HL-60/S4 treated with phorbol 12-myristate 13-acetate at 8.2 ng/mL for 4 days and 3 days (cell line): ENCODE measurements around the gene PSORS1C2.
"Not testable (repeated sequence)": the region's sequence is repeated elsewhere in the genome, so short reads cannot be mapped to it uniquely, and the experiment has no call there.

Experiments used
- in situ Hi-C: fragments of 300-500 bp; cut with MboI; formaldehyde crosslinking; loops from 2 replicates; pipeline ENCODE4 v1.15.0; 2022; ENCODE audit warnings: low sequenced_read_pairs

Gene PSORS1C2

DNA sequence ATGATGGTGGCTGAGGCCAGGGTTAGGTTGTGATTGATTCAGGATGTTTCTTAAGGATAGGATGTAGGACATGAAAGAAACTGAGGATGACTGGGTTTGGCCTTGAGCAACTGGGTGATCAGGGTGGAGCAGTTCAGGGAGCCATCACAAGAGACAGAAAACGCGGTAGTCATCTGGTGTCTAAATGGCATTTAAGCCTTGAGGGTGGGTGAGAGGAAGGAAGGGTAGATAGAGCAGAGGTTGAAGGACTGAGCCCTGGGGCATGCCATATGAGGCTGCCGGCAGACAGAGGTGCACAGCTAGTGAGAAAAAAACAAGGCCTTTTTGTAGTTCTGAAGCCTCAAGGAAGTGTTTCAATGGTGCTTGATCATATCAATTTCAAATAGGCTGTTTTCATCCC, 29.7 kb upstream of the PSORS1C2 start:
- in situ Hi-C loops: no loop called here

DNA sequence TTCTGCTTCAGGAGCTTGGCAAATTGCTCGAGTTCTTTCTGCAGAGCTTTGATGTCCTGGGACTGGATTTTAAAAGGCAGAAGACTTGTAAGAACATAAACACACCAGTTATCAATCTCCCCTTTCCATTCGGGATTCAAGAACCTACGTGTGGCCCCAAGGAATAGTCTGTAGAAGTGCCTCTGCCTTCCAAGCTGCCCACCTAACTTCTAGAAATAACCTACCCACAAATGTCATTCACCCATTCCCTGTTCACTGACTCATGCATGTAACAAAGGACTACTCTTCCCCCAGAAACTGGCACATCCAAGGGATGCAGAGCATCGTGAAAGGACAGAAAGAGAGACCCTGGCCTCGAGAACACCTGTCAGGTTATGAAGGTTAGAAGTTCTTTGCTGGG, 27.1 kb upstream of the PSORS1C2 start:
- in situ Hi-C loops: no loop called here

DNA sequence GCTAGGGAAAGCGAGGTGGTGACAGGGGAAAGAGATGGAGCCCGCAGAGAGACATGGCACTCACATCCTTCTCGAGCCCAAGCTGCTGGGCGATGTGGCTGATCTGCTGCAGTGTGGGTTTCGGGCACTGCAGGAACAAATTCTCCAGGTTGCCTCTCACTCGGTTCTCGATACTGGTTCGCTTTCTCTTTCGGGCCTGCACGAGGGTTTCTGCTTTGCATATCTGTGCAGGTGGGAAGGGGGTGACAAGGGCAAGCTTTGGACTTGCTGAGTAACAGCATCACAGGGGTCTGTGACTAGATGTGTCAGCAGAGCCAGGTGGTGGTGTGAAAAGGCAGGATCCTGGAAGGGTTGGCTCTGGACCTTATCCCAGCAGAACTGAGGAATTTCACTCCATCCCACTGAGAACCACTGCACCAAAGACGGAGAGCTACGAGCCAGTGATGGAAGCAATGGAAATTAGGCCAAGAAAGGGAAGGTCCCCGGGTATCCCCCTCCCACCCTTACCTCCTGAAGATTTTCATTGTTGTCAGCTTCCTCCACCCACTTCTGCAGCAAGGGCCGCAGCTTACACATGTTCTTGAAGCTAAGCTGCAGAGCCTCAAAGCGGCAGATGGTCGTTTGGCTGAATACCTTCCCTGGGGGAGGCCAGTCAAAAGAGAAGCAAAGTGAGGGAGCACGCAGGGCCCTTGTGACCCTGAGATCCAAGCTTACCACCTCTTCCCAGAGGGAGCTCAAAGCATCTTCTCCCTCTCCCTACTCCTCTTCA, 26.4 kb upstream of the PSORS1C2 start:
- in situ Hi-C loops: not testable (repeated sequence)

DNA sequence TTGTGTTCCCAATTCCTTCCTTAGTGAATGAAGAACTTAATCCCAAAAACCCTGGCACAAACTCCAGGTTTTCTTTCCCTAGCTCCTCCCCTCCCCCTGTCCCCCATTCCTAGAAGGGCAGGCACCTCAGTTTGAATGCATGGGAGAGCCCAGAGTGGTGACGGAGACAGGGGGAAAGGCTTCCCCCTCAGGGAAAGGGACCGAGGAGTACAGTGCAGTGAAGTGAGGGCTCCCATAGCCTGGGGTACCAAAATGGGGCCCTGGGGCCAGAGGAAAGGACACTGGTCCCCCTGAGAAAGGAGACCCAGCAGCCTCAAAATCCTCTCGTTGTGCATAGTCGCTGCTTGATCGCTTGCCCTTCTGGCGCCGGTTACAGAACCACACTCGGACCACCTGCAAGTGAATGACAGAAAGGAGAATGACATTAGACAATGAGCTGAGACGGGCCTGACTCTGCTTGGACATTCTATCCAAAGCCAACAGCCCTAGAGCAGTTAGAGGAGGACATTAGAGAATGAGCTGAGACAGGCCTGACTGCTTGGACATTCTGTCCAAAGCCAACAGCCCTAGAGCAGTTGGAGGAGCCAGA, 25.7 kb upstream of the PSORS1C2 start:
- in situ Hi-C loops: not testable (repeated sequence)

DNA sequence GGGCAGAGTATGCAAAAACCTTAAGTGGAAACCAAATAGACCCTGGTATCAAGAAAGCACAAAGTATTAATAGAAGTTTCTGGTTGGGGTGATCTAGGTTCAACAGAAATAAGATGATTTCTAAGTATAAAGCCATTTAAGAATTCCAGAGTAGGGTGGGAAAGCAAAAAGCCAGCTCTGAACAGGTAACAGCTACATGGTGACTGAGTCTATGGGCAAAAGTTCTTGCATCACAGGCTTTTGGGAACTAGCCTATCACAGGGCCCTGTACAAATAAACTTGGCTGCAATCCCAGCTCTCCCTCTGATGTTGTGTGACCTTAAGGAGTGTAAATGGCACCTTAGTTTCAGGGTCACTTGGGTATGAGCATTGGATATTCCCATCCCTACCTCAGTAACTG, 25.1 kb upstream of the PSORS1C2 start:
- in situ Hi-C loops: no loop called here

DNA sequence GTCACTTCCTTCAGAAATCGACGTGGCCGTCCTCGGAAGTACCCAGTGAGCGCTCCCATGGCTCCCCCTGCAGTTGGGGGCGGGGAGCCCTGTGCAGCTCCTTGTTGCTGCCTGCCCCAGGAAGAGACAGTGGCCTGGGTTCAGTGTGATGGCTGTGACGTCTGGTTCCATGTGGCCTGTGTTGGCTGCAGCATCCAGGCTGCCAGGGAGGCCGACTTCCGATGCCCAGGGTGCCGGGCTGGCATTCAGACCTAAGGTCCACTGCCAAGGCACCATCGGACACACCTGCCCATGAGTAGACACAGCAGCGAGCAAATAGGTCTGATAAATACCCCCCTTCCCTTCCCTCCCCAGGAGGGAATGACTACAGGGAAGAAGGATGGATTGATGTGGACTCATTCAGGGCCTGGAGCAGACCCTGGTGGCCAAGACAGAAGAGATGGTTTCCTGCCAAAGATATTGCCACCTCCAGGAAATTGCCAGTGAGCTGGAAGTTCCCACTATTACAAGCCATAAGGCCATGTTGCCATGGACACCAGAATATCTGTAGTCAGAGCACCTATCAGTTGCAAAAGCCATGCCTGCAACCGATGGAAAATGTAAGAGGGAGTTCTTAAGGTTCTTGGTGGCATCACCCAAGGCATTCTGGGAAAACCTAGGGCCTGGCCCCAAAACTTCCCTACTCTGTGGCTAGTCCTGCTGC, 23.7 kb upstream of the PSORS1C2 start:
- in situ Hi-C loops: no loop called here

DNA sequence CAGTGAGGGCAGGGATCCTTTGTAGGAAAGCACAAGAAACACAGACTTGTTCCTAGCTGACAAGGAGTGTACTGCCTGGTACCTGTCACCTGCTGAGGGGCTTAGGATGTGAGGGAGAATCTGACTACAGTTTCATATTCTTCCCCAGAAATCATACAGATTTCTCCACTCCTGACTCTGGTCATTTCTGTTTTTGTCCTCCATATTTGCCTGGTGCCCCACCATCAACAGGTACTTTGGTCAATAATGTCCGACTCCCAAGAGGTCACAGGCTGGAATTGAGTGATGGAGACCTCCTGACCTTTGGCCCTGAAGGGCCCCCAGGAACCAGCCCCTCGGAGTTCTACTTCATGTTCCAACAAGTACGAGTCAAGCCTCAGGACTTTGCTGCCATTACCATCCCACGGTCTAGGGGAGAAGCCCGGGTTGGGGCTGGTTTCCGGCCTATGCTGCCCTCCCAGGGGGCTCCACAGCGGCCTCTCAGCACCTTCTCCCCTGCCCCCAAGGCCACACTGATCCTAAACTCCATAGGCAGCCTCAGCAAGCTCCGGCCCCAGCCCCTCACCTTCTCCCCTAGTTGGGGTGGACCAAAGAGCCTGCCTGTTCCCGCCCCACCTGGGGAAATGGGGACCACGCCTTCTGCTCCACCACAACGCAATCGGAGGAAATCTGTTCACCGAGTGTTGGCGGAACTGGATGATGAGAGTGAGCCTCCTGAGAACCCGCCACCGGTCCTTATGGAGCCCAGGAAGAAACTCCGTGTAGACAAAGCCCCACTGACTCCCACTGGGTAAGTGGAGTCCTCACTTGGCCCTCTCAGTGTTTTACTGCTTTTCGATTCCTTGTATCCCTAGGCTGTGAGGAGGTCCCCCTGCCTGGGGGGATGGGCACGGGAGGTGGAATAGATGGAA, 22.6 kb upstream of the PSORS1C2 start:
- in situ Hi-C loops: no loop called here

DNA sequence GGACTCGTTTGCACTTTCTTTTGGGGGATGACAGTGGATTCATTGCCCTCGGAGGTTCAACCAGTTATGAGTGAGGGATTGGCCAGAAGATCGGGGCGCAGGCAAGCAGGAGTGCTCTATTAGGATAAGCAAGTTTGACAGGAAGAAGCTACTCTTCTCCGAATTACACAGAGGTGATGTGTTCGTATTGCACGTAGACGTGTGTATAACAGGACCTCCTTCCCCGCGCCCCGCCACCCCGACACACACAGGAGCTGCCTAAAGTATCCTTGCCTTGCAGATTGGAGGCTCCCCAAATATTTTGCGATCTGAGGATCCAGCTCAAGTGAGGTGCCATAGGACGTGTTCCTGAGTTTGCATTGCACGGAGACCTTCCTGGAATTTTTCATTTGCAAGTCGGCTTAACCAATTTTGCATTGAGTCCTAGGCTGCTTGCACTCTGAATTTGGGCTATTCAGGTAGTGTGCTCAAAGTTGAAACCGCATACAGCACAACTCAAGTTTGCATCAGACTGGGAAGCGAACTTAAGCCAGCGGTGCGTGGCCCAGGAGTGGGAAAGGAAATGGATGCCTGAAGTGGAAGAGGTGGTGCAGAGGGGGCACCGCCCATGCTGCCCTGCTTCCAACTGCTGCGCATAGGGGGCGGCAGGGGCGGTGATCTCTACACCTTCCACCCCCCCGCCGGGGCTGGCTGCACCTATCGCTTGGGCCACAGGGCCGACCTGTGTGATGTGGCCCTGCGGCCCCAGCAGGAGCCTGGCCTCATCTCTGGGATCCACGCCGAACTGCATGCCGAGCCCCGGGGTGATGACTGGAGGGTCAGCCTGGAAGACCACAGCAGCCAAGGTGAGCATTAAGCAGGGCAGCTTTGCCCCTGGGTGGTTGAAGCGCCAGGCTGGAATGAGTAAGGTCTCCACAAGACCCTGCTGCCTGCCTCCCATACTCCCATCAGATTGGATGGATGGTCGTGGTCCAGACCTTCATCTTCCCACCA, 20.3 kb upstream of the PSORS1C2 start:
- in situ Hi-C loops: no loop called here

DNA sequence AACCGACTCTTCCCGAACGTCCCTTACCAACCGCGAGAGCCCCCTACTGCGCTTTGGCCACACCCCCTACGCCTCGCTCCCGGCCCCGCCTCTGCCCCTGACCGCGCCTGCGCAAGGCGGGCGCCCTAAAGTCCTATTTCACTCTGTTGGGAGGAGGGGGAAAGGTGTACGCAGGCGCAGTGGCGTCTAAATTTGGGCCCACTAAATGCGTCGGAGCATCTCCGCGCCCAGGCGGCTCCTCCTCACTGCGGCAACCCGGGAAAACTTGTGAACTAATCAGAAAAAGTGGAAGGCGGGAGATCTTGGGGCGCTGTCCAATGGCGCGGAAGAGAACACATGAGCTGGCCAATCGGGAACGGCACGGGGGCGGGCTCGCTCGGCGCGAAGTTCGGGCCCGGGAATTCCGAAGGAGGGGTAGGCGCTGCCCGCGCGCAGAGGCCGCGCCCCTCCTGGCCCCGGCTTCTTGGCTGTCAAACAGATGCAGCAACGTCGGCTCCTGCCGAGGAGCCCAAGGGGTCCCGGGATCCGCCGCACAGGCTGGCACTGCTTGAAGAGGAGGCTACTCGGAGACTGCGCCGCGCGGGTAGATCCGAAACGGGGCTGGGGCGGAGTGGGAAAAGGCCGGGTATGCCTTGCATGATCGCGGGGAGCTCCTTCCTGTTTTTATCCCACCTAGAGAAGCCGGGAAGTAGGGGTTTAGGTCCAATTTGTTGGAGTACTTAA, 19.4 kb upstream of the PSORS1C2 start, which contains the start of gene TCF19:
TSS of gene TCF19 (plus strand) at position 450 of the 723 bp plus-strand sequence. CDS start 881 bp downstream, outside the sequence.
- in situ Hi-C loops: no loop called here

DNA sequence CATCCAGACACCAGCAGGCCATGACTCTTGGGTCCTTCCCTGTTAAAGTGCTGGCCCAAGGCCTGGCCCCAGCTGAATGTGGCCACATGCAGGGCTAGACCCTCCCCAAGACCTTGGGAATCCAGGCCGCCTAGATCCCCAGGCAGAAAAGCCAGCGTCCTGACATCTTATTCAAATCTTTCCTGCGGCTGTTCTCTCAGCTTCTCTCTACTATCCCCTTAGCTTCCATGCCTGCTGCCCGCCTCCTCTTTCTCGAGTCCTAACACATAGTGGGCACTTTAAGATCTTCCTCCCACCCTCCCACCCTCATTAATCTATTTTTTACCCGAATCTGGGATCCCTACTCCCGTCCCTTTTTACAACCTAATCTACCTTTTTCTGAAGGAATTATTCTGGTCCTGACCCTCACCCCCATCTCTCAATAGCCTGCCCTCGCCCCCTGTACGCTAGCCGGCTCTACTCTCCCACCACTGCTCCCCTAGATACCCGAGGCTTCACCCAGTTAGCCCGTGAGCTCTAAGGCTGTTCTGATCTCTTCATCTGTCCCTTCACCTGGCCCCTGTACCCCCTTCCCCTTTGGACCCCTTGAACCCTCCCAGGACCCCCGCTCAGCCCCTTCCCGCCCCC, 18.8 kb upstream of the PSORS1C2 start, which contains the start of gene CCHCR1:
TSS of gene CCHCR1 (minus strand) at position 290 of the 627 bp plus-strand sequence. CDS start at position 88, 202 bp downstream.
- in situ Hi-C loops: no loop called here

DNA sequence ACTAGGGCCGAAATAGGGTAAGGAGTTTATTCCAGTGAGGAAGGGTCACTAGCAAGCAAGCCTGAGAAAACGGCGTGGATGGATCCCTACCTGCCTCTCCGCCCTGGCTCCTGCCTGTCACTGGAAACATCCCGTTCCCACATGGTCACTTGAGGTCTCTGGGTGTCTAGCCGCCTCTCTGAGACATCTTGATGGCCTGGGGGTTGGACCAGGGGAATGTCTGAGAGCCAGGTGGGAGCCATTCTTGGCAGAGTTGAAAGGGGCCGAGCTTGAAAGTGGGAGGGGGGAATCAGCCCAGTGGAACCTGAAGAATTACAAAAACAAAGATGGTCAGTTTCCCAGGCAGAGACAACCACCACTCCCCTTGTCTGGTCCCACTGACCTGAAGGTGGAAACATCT, 17.8 kb upstream of the PSORS1C2 start:
- in situ Hi-C loops: no loop called here

DNA sequence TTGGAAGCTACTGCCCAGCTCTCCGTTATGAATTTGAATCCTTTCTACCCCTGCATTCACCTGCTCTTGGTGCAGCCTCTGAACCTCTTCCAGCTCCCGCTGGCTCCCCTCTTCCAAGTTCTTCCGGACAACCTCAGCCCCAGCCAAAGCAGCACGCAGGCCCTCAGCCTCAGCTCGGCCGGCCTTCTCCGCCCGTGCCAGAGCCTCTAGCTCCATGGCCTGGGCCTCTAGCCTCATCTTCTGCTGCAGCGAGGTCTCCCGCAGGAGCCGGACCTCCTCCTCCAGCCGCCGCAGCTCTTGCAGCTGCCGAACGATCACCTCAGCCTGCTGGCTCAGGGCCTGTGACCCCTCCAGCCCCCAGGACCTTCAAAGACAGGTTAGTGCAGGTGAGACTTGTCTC, 15.6 kb upstream of the PSORS1C2 start:
- in situ Hi-C loops: no loop called here

DNA sequence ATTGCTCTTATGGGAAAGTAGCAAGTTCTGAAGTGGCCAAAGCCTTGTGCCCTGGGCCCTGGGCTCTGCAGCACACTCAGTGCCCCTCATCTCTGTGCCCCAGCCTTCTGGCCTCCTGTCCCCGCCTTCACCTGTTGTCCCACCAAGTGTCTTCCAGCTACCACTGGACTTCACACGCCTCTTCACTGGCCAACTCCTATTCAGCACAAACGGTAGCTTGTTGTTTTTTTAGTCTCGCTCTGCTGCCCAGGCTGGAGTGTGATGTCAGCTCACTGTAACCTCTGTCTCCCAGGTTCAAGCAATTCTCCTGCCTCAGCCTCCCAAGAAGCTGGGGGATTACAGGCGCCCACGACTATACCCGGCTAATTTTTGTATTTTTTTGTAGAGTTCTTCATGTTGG, 13.9 kb upstream of the PSORS1C2 start:
- in situ Hi-C loops: no loop called here

DNA sequence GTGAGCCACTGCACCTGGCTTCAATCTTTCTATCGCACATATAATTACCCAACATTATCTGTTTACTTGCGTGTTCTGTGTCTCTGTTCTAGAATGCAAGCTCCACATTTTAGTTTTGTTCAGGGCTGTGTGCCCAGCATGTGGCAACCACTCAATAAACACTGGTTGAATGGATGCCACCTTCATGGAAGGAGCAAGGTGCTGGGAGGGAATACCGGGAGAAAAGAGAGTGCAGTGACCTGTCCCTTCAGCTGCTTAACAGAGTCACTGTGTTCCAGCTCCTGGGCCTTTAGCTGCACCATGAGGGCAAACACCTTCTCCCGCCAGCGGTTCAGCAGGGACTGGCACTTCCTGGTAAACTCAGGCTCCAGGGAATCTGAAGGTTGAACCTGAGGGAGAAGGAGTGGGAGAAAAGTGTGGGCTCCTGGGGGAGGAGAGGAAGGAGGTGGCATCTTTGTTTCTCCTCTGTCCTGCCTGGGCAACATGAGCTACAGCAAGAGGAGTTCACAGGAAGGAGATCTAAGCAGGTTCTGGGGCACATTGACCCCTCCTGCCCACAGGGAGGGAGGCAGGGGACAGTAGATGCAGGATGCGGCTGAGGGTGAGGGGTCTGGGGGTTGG, 11.1 kb upstream of the PSORS1C2 start:
- in situ Hi-C loops: no loop called here

DNA sequence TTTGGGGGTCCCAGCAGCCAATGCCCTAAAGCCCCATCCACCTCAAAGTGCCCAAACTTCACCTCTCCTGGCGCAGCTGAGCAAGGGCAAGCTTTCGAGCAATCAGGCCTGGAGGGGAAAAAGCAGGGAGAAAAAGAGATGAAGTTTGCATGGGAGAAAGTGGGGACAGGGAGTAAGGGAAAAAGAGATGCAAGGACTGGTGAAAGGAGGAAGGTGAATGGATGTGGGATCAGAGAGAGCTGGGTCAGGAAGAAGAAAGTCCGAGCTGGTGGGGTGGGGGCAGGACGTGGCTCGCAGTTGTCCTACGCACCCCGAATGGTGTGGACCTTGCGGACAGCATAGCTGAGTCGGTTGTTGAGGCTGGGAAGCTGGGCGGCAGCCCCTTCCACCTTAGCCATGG, 6.5 kb upstream of the PSORS1C2 start:
- in situ Hi-C loops: no loop called here

DNA sequence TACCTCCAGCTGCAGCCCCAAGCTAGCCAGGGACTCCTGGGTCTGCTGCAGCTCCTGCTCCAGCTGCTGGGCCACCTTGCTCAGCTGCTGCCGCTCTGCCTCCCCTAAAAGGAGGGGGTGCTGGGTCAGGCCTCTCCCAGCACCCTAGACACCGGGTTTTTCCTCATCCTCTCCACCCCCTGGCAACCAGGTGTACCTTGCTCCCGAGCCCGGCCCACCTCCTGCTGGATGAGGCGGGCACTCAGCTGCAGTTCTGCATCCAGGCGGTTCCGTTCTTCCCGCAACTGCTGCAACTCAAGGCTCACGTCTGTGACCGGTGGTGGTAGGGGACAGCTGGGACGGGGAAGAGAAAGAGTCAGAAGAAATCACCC, 6.1 kb upstream of the PSORS1C2 start:
- in situ Hi-C loops: no loop called here

DNA sequence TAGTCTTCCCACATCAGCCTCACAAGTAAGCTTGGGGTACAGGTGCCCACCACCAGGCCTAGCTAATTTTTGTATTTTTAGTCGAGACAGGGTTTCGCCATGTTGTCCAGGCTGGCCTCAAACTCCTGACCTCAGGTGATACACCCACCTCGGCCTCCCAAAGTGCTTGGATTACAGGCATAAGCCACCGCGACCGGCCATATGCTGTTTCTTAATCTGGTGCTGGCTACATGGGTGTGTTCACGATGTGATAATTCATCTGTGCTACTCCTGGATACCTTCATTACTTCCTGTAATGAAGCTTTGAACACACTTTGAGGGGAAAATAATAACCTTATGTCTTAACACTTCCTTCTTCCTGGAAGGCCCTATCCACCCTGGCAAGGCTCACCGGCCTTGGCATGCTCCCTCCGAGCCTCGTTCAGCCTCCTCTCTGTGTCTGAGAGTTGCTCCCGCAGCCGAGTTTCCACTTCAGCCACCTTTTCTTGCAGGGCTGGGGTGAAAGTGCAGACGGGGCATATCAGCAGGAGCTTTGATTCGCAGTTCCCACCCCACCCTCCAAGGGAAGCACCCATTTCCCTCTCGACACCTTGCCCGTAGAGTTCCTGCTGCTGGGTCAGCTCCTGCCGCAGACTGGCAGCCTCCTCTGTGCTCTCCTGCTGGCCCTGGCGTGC, 5.6 kb upstream of the PSORS1C2 start:
- in situ Hi-C loops: no loop called here

DNA sequence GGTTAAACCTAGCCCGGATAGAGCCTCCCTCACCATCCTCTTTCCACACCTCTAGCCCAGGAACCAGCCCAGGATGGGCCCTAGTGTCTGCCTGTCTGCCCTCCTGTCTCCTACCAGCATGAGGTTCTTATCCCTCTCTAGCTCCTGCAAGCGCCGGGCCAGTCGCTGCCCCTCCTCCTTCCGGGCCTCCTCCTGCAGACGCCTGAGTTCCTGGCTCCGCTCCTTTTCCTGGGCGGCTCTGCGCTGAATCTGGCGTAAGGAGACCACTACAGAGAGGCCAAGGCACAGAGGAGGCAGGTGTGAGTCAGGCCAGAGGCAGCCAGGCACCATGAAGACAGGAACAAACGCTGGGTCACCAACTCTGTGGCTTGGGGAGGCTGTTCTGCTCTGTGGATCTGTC, 4.3 kb upstream of the PSORS1C2 start:
- in situ Hi-C loops: no loop called here
